Measurements from ENCODE around the gene IL7R. TPM values are rescaled to one million over a fixed set of nuclear protein-coding genes. Genes with fewer than 3 reads are reported as not detected.

IL7R gene
- total and polyA plus RNA-seq, 2 of the 4 experiments (the other 2 are of a cell fraction): 40.7 to 71.7 TPM

DNA sequence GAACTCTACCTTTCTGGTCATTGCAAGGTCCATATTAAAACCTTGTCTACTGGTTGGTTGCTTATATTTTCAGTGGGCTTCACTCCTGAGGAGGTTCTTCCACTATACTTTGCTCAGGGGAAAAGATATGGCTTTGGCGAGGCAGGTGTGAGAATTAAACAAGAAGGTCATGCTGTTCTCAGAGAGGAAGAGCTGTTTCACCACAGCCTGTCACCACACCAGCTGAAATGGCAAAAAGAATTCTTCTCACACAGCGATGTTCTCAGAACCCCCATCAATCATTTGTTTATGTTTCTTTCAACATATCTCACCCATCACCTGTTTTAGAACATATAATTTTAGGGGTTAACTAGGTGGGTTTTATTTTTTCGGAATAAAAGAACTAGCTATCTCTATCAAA is 43.1 kb downstream of the IL7R start:
- no peaks in the 10 kb centered on the region for H4K20me1 ChIP-seq (ENCODE audit: insufficient read depth, low read length)
- TF ChIP-seq BHLHE40 (IDR thresholded peaks at IDR 0.05; ENCODE audit: low read depth, low read length): no peak
- no peak overlapping the region for H2BK5ac ChIP-seq (ENCODE audit: low read depth, low read length, poor library complexity, severe bottlenecking)
- H3K36me3 ChIP-seq (ENCODE audit: control insufficient read depth, insufficient read depth, low read length): no peaks in the 10 kb centered on the region
- ATAC-seq (ENCODE audit: low read depth) (no peak), DNase-seq (no peak)
- H3K9me3 ChIP-seq (ENCODE audit: control insufficient read depth, insufficient read depth, low read length): no peaks in the 10 kb centered on the region
- H3K23ac ChIP-seq (ENCODE audit: low read depth, low read length): no peak overlapping the region
- ChIA-PET CTCF (no interaction called here), POLR2A (ENCODE audit: unreplicated experiment) (no interaction called here)
- H3K4ac ChIP-seq (ENCODE audit: low read depth, low read length): no peak overlapping the region
- no peak overlapping the region for H2BK120ac ChIP-seq (ENCODE audit: low read depth, low read length)
- in situ Hi-C loops (cut with MboI; ENCODE audit: low sequenced_read_pairs): no loop called here
- H2AK9ac ChIP-seq (replicated peaks; ENCODE audit: low read depth, low read length, poor library complexity): no peak overlapping the region
- H2BK20ac ChIP-seq (ENCODE audit: low read depth, low read length): no peak overlapping the region
- no peaks in the 10 kb centered on the region for H3K79me1 ChIP-seq (ENCODE audit: low read depth in 1 of 2, low read length in 2 of 2)
- dilution Hi-C loops (cut with HindIII; ENCODE audit: low sequenced_read_pairs, unreplicated experiment): no loop called here
- H3K4me1 ChIP-seq (ENCODE audit: control insufficient read depth, insufficient read depth, low read length): peaks cover 3% of the 10 kb centered on the region
- H2BK15ac ChIP-seq (ENCODE audit: low read depth, low read length): no peak overlapping the region
- no TSS peak for BruUV-seq (replicated peaks)
- H2AK5ac ChIP-seq (ENCODE audit: low read depth, low read length): no peak overlapping the region
- no peak overlapping the region for H3K9ac ChIP-seq (ENCODE audit: low read depth, low read length)
- WGBS, 2 experiments (ENCODE audit: extremely low coverage in 2 of 2, insufficient read length in 1 of 2): no CpG with 5 or more reads among the region's 3 CpGs
- H3K18ac ChIP-seq (ENCODE audit: low read depth, low read length): no peak overlapping the region
- H4K8ac ChIP-seq (ENCODE audit: low read depth in 2 of 2, low read length in 2 of 2): no peak overlapping the region
- H3K4me2 ChIP-seq (ENCODE audit: low read depth, low read length): no peak overlapping the region
- no peaks in the 10 kb centered on the region for H3K9me1 ChIP-seq (ENCODE audit: insufficient read depth, low read length)
- no peak overlapping the region for H3K4me3 ChIP-seq (ENCODE audit: insufficient read depth, low read depth, low read length)
- intact Hi-C loops (cut with micrococcal nuclease): no loop called here
- H4K91ac ChIP-seq (ENCODE audit: insufficient read depth, low read depth, low read length): no peak overlapping the region
- no peaks in the 10 kb centered on the region for H3K27me3 ChIP-seq (ENCODE audit: control insufficient read depth, insufficient read depth, low read length)
- H2AFZ ChIP-seq (replicated peaks; ENCODE audit: low read length, poor library complexity): no peak overlapping the region
- H3K14ac ChIP-seq (replicated peaks; ENCODE audit: low read depth, low read length): no peak overlapping the region
- no peak overlapping the region for H3K27ac ChIP-seq (ENCODE audit: insufficient read depth, low read length)
- H3K56ac ChIP-seq (ENCODE audit: extremely low read depth, insufficient read depth, low read length): no peak overlapping the region
- H4K5ac ChIP-seq (ENCODE audit: low read depth, low read length): no peak overlapping the region
